NT2/D1 (cell line): ENCODE measurements around the gene TBC1D9B.

Experiments
- DNase-seq: peaks from one replicate; pipeline ENCODE4 v3.0.0-alpha.2; 2011; ENCODE audit warnings: low read depth, low spot score
- H3K27me3 ChIP-seq: 2 replicates; pipeline ENCODE4 v1.6.0; 2011; ENCODE audit warnings: mild to moderate bottlenecking; ENCODE audit not compliant: insufficient read length, insufficient read depth
- H3K36me3 ChIP-seq: 2 replicates; pipeline ENCODE4 v1.6.1; 2011; ENCODE audit warnings: mild to moderate bottlenecking, low read length, mixed read lengths; ENCODE audit not compliant: insufficient read depth, insufficient read length
- H3K4me1 ChIP-seq: 2 replicates; pipeline ENCODE4 v1.5.1; 2011; ENCODE audit not compliant: insufficient read depth, insufficient read length
- H3K4me3 ChIP-seq: 2 replicates; pipeline ENCODE4 v1.5.1; 2011; ENCODE audit warnings: low read depth; ENCODE audit not compliant: insufficient read length
- H3K9ac ChIP-seq: 2 replicates; pipeline ENCODE4 v1.6.0; 2011; ENCODE audit warnings: low read depth; ENCODE audit not compliant: insufficient read length
- H3K9me3 ChIP-seq: 2 replicates; pipeline ENCODE4 v1.5.1; 2011; ENCODE audit warnings: mild to moderate bottlenecking, low read length; ENCODE audit not compliant: insufficient read depth
- SUZ12 ChIP-seq: IDR thresholded peaks from 2 replicates; pipeline ENCODE4 v1.6.1; 2011; ENCODE audit not compliant: insufficient read length, insufficient read depth; ENCODE audit errors: extremely low read depth
- YY1 ChIP-seq: IDR thresholded peaks from 2 replicates; pipeline ENCODE4 v1.6.1; 2011; ENCODE audit not compliant: insufficient read length, insufficient read depth
- ZNF274 ChIP-seq: IDR thresholded peaks from 2 replicates; pipeline ENCODE4 v1.6.1; 2011; ENCODE audit warnings: mild to moderate bottlenecking, low read depth, low read length

The TBC1D9B gene

DNA sequence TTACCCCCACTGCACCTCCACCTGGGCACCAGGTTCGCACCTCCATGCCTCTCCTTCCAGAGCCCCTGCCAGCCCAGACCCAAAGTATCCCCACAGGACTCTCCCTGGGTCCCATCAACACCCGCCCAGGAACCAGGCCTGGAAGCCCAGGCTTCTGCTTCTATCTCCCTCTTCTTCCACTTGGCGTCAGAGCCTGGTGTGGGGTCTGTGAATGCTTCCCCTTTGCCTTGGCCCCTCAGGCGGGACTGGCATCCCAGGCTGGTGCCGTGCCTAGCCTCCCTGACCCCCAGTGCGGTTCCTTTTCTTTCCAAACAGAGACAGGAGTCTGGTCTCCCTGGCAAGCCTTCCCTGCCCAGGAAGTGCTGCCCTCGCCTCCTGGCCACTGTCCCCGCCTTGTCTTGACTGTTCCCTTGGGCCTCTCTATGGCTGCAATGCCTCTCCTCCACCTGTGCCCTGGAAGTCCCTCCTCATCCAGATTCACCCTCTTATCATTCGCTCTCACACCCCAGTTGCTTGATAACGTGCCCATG is 7.8 kb upstream of the TBC1D9B start:
- Histone ChIP-seq H3K4me3 (no peak overlapping the region), H3K36me3 (no peaks in the 10 kb centered on the region), H3K9me3 (peaks cover 10% of the 10 kb centered on the region; the same call in 1 of the 2 replicates), H3K27me3 (no peaks in the 10 kb centered on the region), H3K9ac (no peak overlapping the region), H3K4me1 (peaks cover 9% of the 10 kb centered on the region)
- TF ChIP-seq SUZ12 (no peak), YY1 (no peak), ZNF274 (no peak)
- no peak for DNase-seq

DNA sequence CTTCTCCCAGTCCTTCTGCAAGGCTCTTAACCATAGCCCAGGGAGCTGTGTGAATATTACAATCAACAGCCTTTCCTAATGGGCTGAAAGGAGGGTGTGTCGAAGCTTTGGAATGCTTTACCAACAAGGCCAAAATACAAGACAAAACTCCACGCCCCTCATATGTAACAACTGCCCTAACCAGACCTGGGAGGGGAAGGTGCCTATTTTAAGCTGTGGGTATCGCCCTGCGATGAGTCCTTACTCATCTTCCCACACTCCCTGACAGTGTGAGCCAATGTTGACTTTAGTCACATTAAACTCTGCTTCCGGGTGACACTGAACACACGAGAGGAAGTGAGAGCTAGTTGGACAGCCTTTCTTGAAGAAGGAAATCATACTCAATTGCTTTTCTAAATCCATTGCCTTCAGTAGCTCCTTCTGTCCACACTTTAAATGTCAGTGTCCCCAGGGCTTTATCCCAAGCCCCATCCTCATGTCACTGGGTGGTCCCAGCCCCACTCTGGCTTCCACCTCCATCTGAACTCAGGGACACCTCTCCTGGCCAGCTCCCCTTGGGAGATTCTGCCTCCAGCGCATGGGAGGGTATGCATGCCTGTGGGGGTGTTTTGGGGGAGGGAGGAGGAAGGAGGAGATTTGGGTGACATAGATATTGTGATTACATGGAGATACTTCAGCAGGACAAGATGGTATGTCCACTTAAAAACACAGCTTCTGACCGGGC is 6.5 kb upstream of the TBC1D9B start:
- Histone ChIP-seq H3K4me1 (peaks cover 9% of the 10 kb centered on the region), H3K9me3 (peaks cover 10% of the 10 kb centered on the region; the same call in 1 of the 2 replicates), H3K9ac (no peak overlapping the region), H3K36me3 (no peaks in the 10 kb centered on the region), H3K27me3 (no peaks in the 10 kb centered on the region), H3K4me3 (no peak overlapping the region)
- TF ChIP-seq ZNF274 (no peak), YY1 (no peak), SUZ12 (no peak)
- DNase-seq, result no peak

DNA sequence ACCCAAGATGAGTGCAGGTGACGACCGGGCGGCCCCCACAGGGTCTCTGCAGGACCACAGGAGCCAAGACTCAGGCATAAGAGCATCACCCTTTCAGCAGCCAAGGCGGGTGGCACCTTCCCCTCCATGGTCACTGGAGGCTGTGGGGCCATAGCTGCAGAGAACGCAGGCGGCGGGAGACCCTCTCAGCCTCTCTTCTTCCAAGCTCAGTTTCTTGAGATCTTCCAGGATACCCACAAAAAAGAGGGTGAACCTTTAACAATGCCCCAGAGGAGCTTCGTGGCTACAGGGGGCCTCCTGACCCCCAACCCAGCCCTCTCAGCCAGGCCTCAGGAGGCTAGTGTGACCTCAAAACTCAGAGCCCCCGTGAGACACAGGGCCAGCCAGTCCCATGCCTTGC is 5.8 kb upstream of the TBC1D9B start:
- Histone ChIP-seq H3K36me3 (no peaks in the 10 kb centered on the region), H3K4me3 (no peak overlapping the region), H3K9ac (no peak overlapping the region), H3K4me1 (peaks cover 9% of the 10 kb centered on the region), H3K27me3 (no peaks in the 10 kb centered on the region), H3K9me3 (peaks cover 10% of the 10 kb centered on the region; the same call in 1 of the 2 replicates)
- no peak for DNase-seq
- TF ChIP-seq YY1 (no peak), SUZ12 (no peak), ZNF274 (no peak)

DNA sequence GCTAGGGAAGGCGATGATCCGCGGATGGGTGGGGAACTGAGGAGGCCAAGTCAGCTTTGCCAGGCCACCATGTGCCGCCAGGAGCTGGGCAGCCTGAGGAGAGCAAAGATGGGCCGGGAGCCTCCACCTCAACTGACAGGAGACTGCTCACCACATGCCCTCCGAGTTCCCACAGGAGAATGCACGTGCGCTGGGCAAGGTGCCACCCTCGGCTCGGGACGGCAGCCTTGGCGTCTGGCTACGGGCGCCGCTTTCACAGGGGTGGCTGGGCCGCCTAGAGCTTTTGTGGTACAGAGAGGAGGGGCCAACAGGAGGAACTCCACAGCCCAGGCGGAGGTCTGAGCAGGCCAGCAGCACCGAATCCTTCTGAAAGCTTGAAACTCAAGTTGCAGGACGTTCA is 5.3 kb upstream of the TBC1D9B start:
- H3K9ac ChIP-seq, result no peak overlapping the region
- TF ChIP-seq SUZ12, result no peak
- TF ChIP-seq ZNF274, result no peak
- TF ChIP-seq YY1, result no peak
- no peaks in the 10 kb centered on the region for H3K36me3 ChIP-seq
- DNase-seq, result no peak
- peaks cover 9% of the 10 kb centered on the region for H3K4me1 ChIP-seq
- H3K27me3 ChIP-seq, result no peaks in the 10 kb centered on the region
- H3K4me3 ChIP-seq, result no peak overlapping the region
- peaks cover 10% of the 10 kb centered on the region; the same call in 1 of the 2 replicates for H3K9me3 ChIP-seq

DNA sequence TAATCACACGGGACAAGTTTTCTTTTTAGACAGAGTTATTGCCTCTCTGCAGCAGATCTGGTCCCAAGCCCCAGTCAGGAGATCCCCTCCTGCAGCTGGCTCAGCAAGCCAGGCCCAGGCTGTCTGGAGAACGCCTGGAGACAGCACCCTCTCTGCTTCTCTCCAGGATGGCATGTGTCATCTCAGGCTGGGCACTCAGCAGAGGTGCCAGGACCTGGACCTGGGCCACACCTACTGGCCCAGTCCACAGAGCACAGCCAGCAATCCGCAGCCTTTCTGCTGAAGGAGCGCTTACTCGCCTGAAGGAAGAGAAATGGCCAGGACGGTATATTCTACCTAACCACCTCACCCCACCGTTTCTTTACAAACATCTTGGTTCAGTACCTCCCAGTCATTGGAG is 4.7 kb upstream of the TBC1D9B start:
- TF ChIP-seq ZNF274 (no peak), YY1 (no peak), SUZ12 (no peak)
- H3K9ac ChIP-seq, result no peak overlapping the region
- DNase-seq, result no peak
- H3K9me3 ChIP-seq, result peaks cover 10% of the 10 kb centered on the region; the same call in 1 of the 2 replicates
- H3K27me3 ChIP-seq, result no peaks in the 10 kb centered on the region
- no peak overlapping the region for H3K4me3 ChIP-seq
- peaks cover 9% of the 10 kb centered on the region for H3K4me1 ChIP-seq
- H3K36me3 ChIP-seq, result no peaks in the 10 kb centered on the region

DNA sequence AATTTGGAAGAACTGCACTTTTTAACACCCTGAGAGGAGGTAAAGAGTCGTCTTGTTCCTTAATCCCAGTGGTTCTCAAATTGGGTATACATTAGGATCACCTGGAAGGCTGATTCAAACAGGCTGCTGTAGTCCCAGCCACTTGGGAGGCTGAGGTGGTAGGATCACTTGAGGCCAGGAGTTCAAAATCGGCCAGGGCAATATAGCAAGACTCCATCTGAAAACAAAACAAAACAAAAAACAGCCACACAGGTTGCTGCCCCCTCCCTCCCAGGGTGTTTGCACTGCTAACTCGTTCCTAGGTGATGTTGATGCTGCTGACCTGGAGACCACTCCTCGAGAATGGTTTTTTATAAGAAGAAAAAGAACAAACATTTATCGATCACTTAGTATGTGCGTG is 1.5 kb upstream of the TBC1D9B start:
- H3K36me3 ChIP-seq, result peaks cover 18% of the 10 kb centered on the region
- H3K27me3 ChIP-seq, result no peaks in the 10 kb centered on the region
- no peak overlapping the region for H3K4me3 ChIP-seq
- peaks cover 9% of the 10 kb centered on the region for H3K4me1 ChIP-seq
- H3K9ac ChIP-seq, result no peak overlapping the region
- TF ChIP-seq YY1 (no peak), SUZ12 (no peak), ZNF274 (no peak)
- H3K9me3 ChIP-seq, result peaks cover 10% of the 10 kb centered on the region; the same call in 1 of the 2 replicates
- DNase-seq, result no peak

DNA sequence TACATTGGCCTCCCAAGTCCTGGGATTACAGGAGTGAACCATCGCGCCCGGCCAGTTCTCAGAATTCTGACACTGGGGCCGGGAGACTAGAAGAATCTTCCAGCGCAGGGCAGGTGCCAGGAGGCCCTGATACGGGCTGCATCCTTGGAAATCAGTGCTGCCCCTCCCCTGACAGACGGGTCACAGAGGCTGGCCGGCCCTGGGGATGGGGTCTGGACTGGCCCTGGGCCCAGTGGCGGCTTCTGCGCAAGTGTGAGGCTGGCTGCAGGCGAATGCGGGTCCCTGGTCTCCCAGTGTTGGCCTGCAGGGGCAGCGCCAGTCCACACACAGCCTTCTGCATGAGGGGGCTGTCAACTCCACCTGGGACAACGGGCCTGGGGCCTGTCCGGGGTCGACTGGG is 831 bp upstream of the TBC1D9B start:
- Histone ChIP-seq H3K27me3 (no peaks in the 10 kb centered on the region), H3K4me3 (no peak overlapping the region)
- no peak for TF ChIP-seq YY1
- no peak for TF ChIP-seq ZNF274
- no peak for TF ChIP-seq SUZ12

More for the DNA sequence above, 831 bp upstream of the TBC1D9B start:
- no peak for DNase-seq
- Histone ChIP-seq H3K4me1 (peaks cover 9% of the 10 kb centered on the region), H3K36me3 (peaks cover 23% of the 10 kb centered on the region), H3K9ac (no peak overlapping the region), H3K9me3 (peaks cover 7% of the 10 kb centered on the region; the same call in 1 of the 2 replicates)
